ENCODE results near the gene ICA1. TPM values are rescaled to one million over a fixed set of nuclear protein-coding genes. Genes with fewer than 3 reads are reported as not detected.
"Not testable (repeated sequence)": the region's sequence is repeated elsewhere in the genome, so short reads cannot be mapped to it uniquely, and the experiment has no call there.

ICA1 gene
- total RNA-seq, 3 donors from 2014 or later, result 18.7 to 59.9 (median 41.9) TPM

DNA sequence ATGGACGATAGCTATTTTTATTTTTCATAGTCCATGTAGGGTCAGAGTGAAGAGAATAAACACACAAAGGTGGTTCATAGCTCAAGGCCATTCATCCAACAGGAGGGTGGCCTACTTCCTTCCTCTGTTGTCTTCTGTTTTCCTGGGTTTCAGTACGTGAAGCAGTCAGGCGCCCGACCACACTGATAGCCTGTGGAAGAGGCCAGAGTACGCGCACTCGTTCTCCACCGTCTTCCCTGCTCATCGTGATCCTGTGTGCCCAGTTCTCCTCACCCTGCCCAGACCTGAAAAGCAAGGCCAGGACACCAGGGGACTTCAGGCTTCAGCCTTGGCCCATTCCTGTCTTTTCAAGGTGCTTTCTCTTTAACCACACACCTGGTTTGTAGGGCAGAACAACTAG, 158.7 kb downstream of the ICA1 start:
- DNase-seq (no peak), ATAC-seq (no peak)
- TF ChIP-seq, protein P1, sequence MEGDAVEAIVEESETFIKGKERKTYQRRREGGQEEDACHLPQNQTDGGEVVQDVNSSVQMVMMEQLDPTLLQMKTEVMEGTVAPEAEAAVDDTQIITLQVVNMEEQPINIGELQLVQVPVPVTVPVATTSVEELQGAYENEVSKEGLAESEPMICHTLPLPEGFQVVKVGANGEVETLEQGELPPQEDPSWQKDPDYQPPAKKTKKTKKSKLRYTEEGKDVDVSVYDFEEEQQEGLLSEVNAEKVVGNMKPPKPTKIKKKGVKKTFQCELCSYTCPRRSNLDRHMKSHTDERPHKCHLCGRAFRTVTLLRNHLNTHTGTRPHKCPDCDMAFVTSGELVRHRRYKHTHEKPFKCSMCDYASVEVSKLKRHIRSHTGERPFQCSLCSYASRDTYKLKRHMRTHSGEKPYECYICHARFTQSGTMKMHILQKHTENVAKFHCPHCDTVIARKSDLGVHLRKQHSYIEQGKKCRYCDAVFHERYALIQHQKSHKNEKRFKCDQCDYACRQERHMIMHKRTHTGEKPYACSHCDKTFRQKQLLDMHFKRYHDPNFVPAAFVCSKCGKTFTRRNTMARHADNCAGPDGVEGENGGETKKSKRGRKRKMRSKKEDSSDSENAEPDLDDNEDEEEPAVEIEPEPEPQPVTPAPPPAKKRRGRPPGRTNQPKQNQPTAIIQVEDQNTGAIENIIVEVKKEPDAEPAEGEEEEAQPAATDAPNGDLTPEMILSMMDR (IDR thresholded peaks at IDR 0.05), result no peak
- H3K9me3 ChIP-seq, result peaks cover 5% of the 10 kb centered on the region
- no peaks in the 10 kb centered on the region for H3K4me1 ChIP-seq (ENCODE audit: low read depth)
- no peaks in the 10 kb centered on the region for H3K36me3 ChIP-seq (ENCODE audit: low read depth)
- no peak overlapping the region for H3K4me3 ChIP-seq
- intact Hi-C loops (cut with DNase I, micrococcal nuclease), result no loop called here

DNA sequence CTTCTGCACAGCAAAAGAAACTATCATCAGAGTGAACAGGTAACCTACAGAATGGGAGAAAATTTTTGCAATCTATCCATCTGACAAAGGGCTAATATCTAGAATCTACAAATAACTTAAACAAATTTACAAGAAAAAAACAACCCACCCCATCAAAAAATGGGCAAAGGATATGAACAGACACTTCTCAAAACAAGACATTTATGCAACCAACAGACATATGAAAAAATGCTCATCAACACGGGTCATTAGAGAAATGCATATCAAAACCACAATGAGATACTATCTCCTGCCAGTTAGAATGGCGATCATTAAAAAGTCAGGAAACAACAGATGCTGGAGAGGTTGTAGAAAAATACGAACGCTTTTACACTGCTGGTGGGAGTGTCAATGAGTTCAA, 160.7 kb downstream of the ICA1 start:
- H3K9me3 ChIP-seq; intact Hi-C loops (cut with DNase I, micrococcal nuclease); ATAC-seq; H3K4me1 ChIP-seq (ENCODE audit: low read depth); DNase-seq; H3K36me3 ChIP-seq (ENCODE audit: low read depth); H3K4me3 ChIP-seq: not testable (repeated sequence)

DNA sequence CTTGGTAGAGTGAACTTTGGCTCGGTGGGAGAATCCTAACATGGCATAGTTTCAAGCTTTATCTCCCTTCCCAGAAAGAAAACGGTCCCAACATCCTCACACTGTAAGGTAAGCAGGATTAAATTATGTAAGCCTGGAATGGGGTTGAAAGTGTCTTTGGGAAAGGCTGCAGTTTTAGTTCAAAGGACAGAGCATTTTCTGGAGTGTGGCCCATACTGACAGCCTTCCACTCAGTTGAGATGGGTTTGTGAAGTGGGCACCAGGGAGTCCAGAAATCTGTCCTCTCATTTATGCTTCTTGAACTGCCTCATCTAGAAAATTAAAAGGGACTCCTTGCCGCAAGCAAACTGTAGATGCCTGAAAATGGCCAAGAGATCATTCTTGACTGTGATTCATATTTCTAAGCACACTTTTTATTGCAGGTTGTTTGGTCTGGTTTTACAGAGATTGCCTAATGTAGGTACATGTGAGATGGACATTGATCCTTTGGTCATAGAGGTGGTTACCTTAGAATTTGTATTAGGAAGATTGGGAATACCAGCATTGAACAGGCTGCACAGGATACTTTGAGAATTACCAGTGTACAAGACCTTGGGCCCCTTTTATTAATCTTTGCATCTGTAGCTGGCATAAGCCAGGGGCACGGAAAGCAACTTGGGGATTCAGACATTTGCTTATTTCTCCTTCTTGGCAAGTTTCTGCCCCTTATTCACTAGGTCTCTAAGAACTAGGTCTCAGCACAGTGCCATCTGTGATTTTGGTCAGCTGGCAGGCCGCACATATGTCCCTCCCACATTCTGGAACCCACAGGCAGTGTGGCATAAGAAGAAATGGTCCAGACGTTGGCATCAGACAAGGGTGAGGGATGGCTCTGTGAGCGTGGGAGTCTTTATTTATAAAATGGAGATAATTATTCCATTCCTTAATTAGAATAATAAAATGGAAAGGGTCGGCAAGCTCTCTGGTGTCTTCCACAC, 167.5 kb downstream of the ICA1 start:
- ATAC-seq (peak; percentile 93), DNase-seq (no peak)
- TF ChIP-seq, protein P1 (IDR thresholded peaks at IDR 0.05), result no peak
- Histone ChIP-seq H3K4me3 (no peak overlapping the region), H3K9me3 (no peaks in the 10 kb centered on the region), H3K36me3 (ENCODE audit: low read depth) (no peaks in the 10 kb centered on the region), H3K4me1 (ENCODE audit: low read depth) (peaks cover 4% of the 10 kb centered on the region)
- intact Hi-C loops (cut with DNase I, micrococcal nuclease), result no loop called here

DNA sequence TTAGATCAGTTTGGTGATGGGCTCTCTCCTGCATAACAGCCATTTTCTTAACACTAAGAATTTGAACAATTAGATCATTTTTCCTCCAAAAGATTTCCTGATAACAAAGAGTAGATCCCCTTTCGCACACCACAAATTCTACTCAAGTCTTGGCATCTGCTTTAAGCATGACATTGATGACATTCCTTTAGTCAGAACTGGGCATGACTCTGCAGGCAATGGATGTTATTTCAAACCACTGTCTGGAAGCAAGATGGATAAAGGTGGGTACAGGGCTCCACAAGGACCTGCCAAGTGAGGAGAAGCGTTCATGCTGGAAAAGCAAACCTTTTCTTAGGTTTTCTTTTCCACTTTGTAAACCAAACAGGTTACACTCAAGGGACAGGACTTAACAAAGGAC, 169.8 kb downstream of the ICA1 start:
- DNase-seq (no peak), ATAC-seq (no peak)
- intact Hi-C loops (cut with DNase I, micrococcal nuclease), result no loop called here
- TF ChIP-seq, protein P1 (IDR thresholded peaks at IDR 0.05), result no peak
- no peaks in the 10 kb centered on the region for H3K9me3 ChIP-seq
- peaks cover 4% of the 10 kb centered on the region for H3K4me1 ChIP-seq (ENCODE audit: low read depth)
- no peaks in the 10 kb centered on the region for H3K36me3 ChIP-seq (ENCODE audit: low read depth)
- H3K4me3 ChIP-seq, result no peak overlapping the region

DNA sequence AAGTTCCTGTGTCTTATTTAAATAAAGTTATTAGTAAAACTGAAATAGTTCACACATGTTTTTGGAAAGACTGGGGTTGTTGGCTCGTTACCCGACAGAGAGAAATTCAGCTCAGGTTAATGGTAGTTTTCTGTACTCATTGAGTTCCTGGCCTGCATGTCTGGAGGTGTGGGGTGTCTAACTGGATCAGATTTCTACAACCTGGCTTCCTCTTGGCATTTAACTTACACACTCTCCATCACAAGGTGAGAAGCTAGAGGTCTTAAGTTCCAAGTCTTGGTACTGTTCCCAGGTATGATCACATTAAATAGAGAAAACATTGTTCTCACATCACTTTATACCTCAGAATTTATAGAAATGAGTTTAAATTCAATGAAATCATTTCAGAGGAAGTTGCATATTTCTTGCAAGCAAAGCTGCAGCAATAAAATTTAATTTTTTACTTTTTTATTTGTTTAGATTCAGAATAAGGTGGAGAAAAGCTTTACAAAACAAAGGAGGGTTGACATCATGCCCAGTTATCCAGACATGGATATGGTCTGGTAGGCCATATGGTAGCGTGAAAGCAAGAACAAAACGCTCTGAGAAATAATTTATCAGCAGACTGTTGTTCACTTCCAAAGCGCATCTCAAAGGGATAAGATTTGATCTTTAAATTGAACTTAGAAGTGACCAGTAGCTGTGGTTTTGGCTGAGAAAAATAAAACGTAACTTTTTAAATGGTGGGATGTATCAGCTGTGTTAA, 172.8 kb downstream of the ICA1 start:
- no peak for ATAC-seq

More for the DNA sequence above, 172.8 kb downstream of the ICA1 start:
- H3K9me3 ChIP-seq, result no peaks in the 10 kb centered on the region
- H3K36me3 ChIP-seq (ENCODE audit: low read depth), result no peaks in the 10 kb centered on the region
- DNase-seq, result no peak
- no peak overlapping the region for H3K4me3 ChIP-seq
- TF ChIP-seq, protein P1 (IDR thresholded peaks at IDR 0.05), result no peak
- intact Hi-C loops (cut with DNase I, micrococcal nuclease), result no loop called here
- no peaks in the 10 kb centered on the region for H3K4me1 ChIP-seq (ENCODE audit: low read depth)

Measured in mucosa of descending colon (tissue), 3 donors.